Mucosa of descending colon (tissue), 3 donors: ENCODE results near the gene NUDT6. TPM values are rescaled to one million over a fixed set of nuclear protein-coding genes. Genes with fewer than 3 reads are reported as not detected.

Experiments used
- ATAC-seq: fragments of 200-7000 bp; cut with Tn5 transposase; one replicate; pipeline ENCODE4 v1.9.1; 2020; ENCODE audit warnings: mild to moderate bottlenecking, moderate library complexity
- DNase-seq, 3 donors: peaks; one replicate each; pipeline ENCODE4 v3.0.0-alpha.2; 2020
- H3K36me3 ChIP-seq: fragments of 200-600 bp; one replicate; pipeline ENCODE4 v1.8.0; 2021; ENCODE audit warnings: low read depth, mild to moderate bottlenecking
- H3K4me1 ChIP-seq: fragments of 200-600 bp; one replicate; pipeline ENCODE4 v1.8.0; 2021; ENCODE audit warnings: low read depth, mild to moderate bottlenecking
- H3K4me3 ChIP-seq: fragments of 200-600 bp; one replicate; pipeline ENCODE4 v1.8.0; 2021; ENCODE audit warnings: mild to moderate bottlenecking
- H3K9me3 ChIP-seq: fragments of 200-600 bp; one replicate; pipeline ENCODE4 v1.8.0; 2021; ENCODE audit warnings: mild to moderate bottlenecking
- intact Hi-C, 2 donors: fragments of 100-400 bp; cut with DNase I in 1 of 2; cut with micrococcal nuclease in 1 of 2; formaldehyde crosslinking; loops; one replicate each; pipeline versions ENCODE4 v1.11.0 to v1.11.1; 2022; cut with DNase I, micrococcal nuclease
- total RNA-seq, 3 donors: library from RNA; stranded (reverse); fragmentation: NEBNext Ultra II Directional in 2 of 3; extraction: Animal tissue kit (Norgen Biotek cat#: 25700) in 2 of 3; gene quantifications; one replicate each; pipeline versions ENCODE4 v1.2.1 to v1.2.4, GENCODE V29; 2021 to 2023
- TF ChIP-seq, protein P1 (sequence below): fragments of 200-600 bp; IDR thresholded peaks from one replicate; pipeline ENCODE4 v1.8.0; 2022; ENCODE audit warnings: antibody characterized with exemption, mild to moderate bottlenecking
- donor health status: DM: no; HTN: no; CAD: no; lungs with moderate emphysema.
- donor health status: DM: no; HTN: no; CAD: no.
- donor health status: DM: no; HTN: yes; CAD: no.

Gene NUDT6
- total RNA-seq, 3 donors from 2014 or later: 5.3 to 11.2 (median 5.6) TPM

DNA sequence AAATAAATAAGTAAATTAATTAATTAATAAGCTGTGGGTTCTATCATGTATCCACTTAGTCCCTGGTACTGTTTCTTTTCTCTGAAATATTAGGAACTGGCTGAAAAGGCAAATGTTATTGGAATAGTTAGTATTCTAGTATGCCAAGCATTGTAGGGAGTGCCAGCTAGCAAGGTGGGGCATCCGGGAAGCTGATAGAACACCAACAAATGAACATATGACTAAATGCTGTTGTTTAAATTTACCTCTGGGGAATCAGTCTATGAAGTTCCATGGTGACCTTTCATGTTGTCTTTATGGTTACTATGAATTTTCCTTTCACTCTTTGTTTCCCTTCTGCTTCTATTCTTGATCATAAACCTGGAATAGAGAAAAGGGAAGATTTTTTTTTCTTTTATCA is 32.7 kb downstream of the NUDT6 start:
- TF ChIP-seq, protein P1, sequence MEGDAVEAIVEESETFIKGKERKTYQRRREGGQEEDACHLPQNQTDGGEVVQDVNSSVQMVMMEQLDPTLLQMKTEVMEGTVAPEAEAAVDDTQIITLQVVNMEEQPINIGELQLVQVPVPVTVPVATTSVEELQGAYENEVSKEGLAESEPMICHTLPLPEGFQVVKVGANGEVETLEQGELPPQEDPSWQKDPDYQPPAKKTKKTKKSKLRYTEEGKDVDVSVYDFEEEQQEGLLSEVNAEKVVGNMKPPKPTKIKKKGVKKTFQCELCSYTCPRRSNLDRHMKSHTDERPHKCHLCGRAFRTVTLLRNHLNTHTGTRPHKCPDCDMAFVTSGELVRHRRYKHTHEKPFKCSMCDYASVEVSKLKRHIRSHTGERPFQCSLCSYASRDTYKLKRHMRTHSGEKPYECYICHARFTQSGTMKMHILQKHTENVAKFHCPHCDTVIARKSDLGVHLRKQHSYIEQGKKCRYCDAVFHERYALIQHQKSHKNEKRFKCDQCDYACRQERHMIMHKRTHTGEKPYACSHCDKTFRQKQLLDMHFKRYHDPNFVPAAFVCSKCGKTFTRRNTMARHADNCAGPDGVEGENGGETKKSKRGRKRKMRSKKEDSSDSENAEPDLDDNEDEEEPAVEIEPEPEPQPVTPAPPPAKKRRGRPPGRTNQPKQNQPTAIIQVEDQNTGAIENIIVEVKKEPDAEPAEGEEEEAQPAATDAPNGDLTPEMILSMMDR: no peak
- no peaks in the 10 kb centered on the region for H3K4me1 ChIP-seq
- no peaks in the 10 kb centered on the region for H3K36me3 ChIP-seq
- intact Hi-C loops: no loop called here
- H3K9me3 ChIP-seq: no peaks in the 10 kb centered on the region
- no peak overlapping the region for H3K4me3 ChIP-seq
- ATAC-seq (peak; percentile 94), DNase-seq (peak in 1 of 3 donors; percentile 5)

DNA sequence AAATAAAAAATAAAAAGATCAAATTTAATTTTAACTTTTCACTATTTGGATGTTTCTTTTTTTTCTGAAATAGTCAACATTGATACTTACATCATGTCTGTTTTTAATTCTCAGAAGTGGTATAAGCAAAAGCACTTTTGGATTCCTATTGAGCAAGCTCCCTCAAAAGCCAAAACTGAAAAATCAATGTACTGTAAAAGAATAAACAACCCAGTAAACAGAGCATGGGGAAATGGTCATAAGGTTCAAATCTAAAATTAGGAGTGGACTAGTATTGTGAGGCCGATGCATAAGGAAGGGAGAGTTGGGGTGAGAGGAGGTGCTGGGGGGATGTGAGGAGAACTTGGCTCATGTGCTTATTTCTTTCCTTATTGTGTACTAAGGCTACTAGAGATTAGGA is 37.9 kb downstream of the NUDT6 start:
- H3K4me1 ChIP-seq: no peaks in the 10 kb centered on the region
- intact Hi-C loops: no loop called here
- H3K4me3 ChIP-seq: no peak overlapping the region
- H3K9me3 ChIP-seq: peaks cover 3% of the 10 kb centered on the region
- no peaks in the 10 kb centered on the region for H3K36me3 ChIP-seq
- TF ChIP-seq, protein P1: no peak
- ATAC-seq (no peak), DNase-seq (no peak)

DNA sequence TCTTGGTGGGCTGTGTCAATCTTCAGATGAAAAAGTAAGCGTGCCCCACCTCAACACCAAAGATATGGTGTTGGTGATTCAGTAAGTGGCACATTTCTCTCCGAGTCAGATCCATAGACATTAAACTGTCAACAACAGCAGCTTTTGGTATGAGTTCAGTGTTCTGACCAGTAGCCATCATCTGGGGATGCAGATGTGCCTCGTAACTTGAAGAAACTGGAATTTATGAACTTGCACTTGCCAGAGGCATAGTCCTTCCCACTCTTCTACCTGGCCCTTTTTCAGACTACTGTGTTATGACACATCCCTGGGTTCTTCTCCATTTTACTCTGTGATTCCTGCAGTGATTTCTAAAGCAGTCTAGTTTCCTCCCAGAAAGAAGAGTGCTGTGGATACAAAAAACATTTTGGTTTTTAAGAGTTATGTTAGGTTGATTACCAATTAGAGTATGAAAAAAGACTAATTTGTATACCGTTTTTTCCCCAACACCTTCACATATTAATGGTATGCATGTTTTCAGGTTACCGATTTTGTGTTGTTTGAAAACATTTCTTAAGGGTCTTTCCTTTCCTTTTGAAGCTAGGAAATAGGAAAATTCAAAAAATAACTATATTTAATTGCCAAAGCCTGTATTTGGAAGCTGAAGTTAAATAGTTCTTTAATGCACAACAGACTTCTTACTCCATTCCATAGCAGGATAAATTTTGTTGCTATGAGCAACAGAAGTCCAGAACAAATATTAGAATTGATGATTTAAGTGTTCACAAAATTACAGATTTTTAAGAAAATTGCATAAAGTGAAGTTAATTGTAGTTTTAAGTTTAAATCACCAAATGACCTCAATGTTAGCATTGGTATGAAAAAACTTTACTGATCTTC is 39.3 kb downstream of the NUDT6 start:
- intact Hi-C loops: no loop called here
- Histone ChIP-seq H3K4me3 (no peak overlapping the region), H3K36me3 (no peaks in the 10 kb centered on the region), H3K9me3 (peaks cover 3% of the 10 kb centered on the region), H3K4me1 (no peaks in the 10 kb centered on the region)
- no peak for ATAC-seq
- TF ChIP-seq, protein P1: no peak
- DNase-seq: no peak

DNA sequence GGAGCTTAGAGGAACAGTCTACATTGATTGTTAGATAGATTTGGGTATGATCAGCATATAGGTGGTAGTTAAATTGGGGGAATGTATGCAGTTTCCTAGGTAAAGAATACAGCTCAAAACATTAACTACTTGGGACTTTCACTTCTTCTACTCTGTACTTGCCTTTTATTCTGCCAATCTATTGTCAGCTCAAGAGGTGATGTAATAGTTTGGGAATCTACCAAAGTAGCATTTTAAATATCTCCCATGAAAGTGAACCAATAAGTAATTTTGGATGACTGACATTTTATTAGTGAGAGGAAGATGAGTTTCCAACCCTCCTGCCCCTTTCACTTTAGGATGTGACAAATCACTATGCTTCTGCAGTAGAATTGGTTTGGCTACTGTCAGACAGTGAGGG is 43.4 kb downstream of the NUDT6 start:
- no peak for ATAC-seq
- intact Hi-C loops: no loop called here

DNA sequence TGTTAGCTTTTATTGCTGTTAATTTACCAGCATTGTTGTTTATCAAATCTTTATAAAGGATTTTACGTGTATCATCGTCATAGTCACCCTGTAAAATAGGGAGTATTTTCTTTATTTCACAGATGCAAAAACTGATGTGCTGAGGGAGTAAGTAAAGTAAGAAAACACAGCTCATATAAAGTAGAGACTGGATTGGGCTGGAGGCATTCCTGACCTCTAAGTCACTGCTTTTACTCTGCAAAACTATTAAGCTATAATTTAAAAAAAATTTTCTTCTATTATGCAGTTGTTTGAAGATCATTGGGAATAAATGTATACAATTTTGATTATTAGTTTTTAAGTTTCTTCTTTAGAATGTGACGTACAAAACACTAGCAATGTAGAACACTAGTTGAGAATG is 45.9 kb downstream of the NUDT6 start:
- H3K9me3 ChIP-seq: peaks cover 3% of the 10 kb centered on the region
- no peaks in the 10 kb centered on the region for H3K4me1 ChIP-seq
- intact Hi-C loops: no loop called here
- no peak overlapping the region for H3K4me3 ChIP-seq
- H3K36me3 ChIP-seq: no peaks in the 10 kb centered on the region
- TF ChIP-seq, protein P1: no peak
- ATAC-seq (no peak), DNase-seq (no peak)

More for the DNA sequence above, 43.4 kb downstream of the NUDT6 start:
- H3K36me3 ChIP-seq: no peaks in the 10 kb centered on the region
- no peak overlapping the region for H3K4me3 ChIP-seq
- H3K4me1 ChIP-seq: no peaks in the 10 kb centered on the region
- TF ChIP-seq, protein P1: no peak
- DNase-seq: no peak
- peaks cover 3% of the 10 kb centered on the region for H3K9me3 ChIP-seq
